ENCODE measurements around the gene TXK.
A peak's percentile ranks its signal among the peaks of the same experiment; 100 is the strongest.

The TXK gene

DNA sequence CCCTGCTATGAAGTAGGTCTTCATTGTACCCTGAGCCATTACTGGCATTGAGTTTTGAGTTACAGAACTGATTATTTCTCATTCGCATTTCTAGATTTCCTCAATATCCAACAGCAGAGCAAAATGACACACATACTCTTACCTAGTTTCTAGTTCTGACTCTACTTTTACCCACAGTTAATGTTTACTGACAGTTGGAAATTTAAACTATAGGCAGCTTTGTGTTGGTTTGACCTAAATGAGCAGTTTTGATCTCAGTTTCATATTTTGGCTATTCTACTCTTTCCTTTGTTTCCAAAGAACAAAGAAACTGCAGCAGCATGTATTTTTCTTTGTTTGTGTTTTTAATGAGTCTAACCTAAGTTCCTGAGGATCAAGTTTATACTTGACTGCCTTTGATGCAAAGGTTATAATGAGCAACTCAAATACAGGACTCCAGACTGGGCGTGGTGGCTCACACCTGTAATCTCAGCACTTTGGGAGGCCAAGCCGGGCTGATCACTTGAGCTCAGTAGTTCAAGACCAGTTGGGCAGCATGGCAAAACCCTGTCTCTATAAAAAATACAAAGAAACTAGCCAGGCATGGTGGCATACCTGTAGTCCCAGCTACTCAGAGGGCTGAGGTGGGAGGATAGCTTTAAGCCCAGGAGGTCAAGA lies 30.4 kb downstream of the TXK start:
- DNase-seq (ENCODE audit: low read depth, low spot score): no peak

- no peak for DNase-seq (ENCODE audit: low read depth, low spot score)
These were observed 31.7 kb downstream of the TXK start for GRCh38 chr4:48102303-48102702.

DNA sequence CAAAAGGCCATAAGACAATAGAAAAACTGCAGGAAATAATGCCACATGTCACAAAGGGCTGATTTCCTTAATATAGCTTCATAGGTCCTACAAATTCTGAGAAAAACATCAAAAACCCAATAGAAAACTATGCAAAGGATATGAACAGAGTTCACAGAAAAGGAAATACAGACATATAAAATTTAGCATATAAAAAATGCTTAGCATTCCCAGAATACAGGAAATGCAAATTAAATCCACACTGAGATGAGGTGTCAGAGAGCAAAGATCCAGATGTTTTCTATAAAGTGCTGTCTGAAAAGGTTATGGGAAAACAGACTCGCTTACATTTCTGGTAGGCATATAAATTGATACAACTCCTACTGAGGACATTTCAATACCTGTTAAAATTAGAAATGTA lies 33.8 kb downstream of the TXK start:
- DNase-seq (ENCODE audit: low read depth, low spot score): no peak

- no peak for DNase-seq (ENCODE audit: low read depth, low spot score)
These were observed 38.6 kb downstream of the TXK start for GRCh38 chr4:48095441-48095840.

- peak; percentile 59 for DNase-seq (ENCODE audit: low read depth, low spot score)
These were observed 40.0 kb downstream of the TXK start for GRCh38 chr4:48093991-48094416.

DNA sequence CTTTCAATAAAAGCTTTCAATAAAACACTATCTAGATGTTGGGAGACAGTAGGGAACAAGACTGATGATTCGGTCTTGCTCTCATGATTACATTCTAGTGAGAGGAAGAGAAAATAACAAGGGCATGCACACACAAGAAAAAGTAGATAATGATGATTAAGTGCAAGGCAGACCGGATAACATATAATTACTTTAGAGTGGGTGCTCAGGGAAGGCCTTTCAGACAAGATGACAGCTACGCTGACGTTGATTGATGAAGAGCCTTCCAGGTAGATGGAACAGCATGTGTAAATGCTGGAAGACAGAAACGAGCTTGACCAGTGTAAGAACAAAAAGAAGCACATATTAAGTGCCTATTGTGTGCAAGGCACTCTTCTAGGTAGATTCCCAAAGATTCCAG lies 43.4 kb downstream of the TXK start:
- DNase-seq (ENCODE audit: low read depth, low spot score): no peak

- no peak for DNase-seq (ENCODE audit: low read depth, low spot score)
These were observed 48.0 kb downstream of the TXK start for GRCh38 chr4:48085821-48086589.

GRCh38 chr4:48082956-48083355 lies 51.1 kb downstream of the TXK start:
- DNase-seq (ENCODE audit: low read depth, low spot score): no peak

DNA sequence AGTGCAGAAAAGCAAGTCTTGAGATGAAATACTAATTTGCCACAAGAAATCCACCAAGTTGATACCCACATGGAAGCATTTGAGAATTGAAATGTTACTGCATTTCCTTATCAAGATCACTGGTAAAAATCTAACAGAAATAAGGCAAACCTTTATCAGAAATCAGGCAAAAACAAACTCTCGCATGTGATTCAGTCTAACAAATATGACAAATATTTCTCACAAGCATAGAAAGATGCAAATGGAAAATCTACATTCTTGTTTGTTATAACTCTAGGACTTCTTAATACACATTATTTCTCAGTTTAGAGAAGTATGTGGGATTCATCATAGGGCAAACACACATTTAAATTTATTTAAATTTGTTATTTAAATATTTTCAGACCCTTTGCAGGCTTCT lies 52.9 kb downstream of the TXK start:
- peak; percentile 31 for DNase-seq (ENCODE audit: low read depth, low spot score)

GRCh38 chr4:48079972-48080391 lies 54.1 kb downstream of the TXK start:
- DNase-seq (ENCODE audit: low read depth, low spot score): peak; percentile 55

DNA sequence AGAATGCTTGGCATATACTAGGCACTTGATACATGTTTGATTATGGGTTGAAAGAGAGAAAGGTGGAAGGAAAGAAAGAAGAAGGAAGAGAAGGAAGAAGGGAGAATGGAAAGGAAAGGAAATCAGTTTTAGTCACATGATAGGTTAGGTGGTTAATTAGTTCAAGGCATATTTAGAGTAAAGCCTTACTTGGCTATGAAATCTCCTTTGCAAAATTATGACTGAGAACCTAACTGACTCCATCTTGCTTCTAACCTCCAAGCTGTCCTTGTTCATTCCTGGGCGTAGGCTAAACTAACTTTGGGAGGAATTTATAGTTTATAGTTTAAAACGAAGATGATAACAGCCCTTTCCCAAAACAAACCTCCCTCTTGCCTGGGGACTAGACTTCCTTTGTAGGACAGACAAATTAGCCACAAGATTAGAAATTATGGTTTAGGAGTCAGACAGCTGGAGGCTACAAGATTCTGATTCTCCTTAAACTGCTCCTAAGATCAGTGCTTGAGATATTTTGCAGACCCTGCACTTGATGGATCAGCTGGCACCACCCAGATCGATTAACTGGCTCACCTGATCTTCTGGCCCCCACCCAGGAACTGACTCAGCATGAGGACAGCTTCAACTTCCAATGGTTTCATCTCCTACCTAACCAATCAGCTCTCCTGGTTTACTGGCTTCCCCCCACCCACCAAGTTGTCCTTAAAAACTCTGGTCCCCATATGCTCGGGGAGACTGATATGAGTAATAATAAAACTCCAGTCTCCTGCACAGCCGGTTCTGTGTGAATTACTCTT lies 55.0 kb downstream of the TXK start:
- DNase-seq (ENCODE audit: low read depth, low spot score): no peak

DNA sequence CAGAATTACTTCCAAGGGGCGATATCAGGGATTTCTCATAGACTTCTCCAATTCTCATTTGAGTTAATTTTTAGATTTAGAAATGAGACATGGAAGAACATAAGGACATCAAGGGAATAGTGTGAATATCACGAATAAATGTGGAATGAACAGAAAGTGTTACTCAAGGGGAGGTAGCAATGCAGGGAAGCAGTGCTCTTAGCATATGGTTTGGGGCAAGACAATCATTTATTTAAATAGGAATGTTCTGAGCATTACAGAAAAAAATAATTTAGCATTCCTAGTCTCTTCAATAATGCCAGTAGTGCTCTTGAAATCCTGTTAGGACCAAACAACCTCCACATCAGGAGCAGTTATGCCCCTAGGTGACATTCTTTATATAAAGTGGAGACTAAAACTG lies 55.6 kb downstream of the TXK start:
- no peak for DNase-seq (ENCODE audit: low read depth, low spot score)

DNA sequence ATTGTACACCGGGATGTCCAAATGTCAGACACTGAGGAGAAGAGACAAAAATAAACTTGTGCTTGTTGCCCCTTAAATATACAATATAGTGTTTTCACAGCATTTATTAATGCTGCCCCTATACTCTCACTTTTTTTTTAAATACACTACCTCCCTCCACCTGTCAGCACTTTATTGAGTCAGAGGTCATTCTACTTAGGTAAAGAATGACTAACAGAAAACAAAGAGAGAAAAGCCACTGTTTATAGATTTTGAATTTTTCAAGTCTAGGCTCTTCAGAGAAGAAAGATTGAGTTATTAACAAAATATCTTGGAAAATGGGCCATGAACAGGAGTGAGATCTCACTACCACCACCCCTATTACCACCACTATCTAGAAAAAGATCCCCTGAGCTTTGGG lies 59.4 kb downstream of the TXK start:
- no peak for DNase-seq (ENCODE audit: low read depth, low spot score)

DNA sequence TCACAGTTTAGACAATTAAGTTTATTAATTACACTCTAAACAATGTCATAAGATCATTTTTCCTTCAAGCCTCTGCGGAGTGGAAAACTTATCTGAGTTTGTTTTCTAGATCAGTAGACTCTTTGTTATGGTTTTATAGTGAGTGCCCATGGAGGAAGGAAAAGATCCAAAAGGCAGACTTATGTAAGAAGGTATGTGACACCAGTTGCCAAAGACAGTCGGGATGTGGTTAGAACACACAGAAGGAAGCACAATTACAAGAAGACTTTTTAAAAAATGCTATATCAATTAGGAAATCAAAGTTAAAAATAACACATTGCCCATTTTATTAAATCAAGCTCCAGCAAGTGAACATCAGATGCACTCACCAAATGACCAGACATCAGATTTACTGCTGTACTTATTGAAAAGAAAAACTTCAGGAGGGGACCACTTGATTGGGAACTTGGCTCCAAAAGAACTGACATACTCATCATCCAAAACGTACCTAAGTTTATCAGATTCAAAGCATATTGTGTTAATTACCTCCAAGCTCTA lies 60.4 kb downstream of the TXK start:
- peak; percentile 18 for DNase-seq (ENCODE audit: low read depth, low spot score)

DNA sequence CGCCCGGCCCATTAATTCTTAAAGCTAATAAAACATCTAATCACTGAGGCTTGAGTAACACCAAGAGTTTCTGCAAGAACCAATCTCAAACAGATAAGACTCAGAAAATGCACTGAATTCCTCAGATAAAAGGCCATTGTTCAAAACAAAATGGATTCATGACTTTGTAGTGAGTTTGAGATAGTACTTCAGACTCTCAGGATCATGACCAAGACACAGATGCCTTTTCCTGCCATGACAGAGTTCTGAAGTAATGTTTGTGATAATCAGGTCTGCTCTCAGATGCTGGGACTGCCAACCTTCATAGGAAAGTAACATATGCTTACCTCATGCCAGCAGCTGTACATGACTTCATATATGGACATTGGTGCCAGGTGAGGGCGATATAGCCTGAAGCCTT lies 62.9 kb downstream of the TXK start:
- peak; percentile 36 for DNase-seq (ENCODE audit: low read depth, low spot score)

GRCh38 chr4:48069026-48069425 lies 65.0 kb downstream of the TXK start:
- DNase-seq (ENCODE audit: low read depth, low spot score): no peak

- no peak for DNase-seq (ENCODE audit: low read depth, low spot score)
These were observed 65.9 kb downstream of the TXK start for GRCh38 chr4:48068182-48068581.

DNA sequence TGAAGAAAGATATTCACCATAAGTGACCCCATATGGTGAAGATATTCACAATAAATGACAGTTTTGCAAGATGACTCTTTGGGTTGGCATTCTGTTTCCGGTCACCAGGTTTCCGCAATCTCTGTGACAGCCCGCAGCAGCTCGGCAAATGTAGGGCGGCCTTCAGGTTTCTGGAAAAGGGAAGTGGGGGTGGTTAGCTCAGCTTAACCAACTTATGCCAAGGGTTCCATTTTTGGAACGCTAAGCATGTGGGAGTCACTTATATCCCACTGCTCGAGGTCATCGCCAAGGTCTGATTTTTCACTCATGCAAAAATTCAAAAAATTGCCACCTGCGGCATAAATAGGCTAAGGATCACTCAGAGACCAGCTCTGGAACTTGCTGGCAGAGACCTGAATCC lies 66.5 kb downstream of the TXK start:
- DNase-seq (ENCODE audit: low read depth, low spot score): no peak

GRCh38 chr4:48065587-48066052 lies 68.4 kb downstream of the TXK start:
- DNase-seq (ENCODE audit: low read depth, low spot score): no peak

GRCh38 chr4:48064349-48064748 lies 69.7 kb downstream of the TXK start:
- DNase-seq (ENCODE audit: low read depth, low spot score): no peak

- DNase-seq (ENCODE audit: low read depth, low spot score): no peak
These were observed 75.2 kb downstream of the TXK start for GRCh38 chr4:48058617-48059530.
